Stimulated activated CD8-positive, alpha-beta memory T cell treated with anti-CD3 and anti-CD28 coated beads, Interleukin-7, amount 100 ng/mL, for 4 hours (primary cell): ENCODE data around the gene ANKRD63.

Experiments used
- DNase-seq, 2 donors: peaks; one replicate each; pipeline ENCODE4 v3.0.0-alpha.2; 2020; ENCODE audit warnings: low read depth in 2 of 2

Gene ANKRD63

GRCh38 chr15:40295877-40296560 is 13.2 kb upstream of the ANKRD63 start:
- no peak for DNase-seq

- no peak for DNase-seq
Measured at GRCh38 chr15:40295297-40295696, 12.4 kb upstream of the ANKRD63 start.

- no peak for DNase-seq
Measured at GRCh38 chr15:40293905-40294895, 11.3 kb upstream of the ANKRD63 start.

GRCh38 chr15:40293006-40293405 is 10.1 kb upstream of the ANKRD63 start:
- DNase-seq = no peak

GRCh38 chr15:40292246-40292645 is 9.4 kb upstream of the ANKRD63 start:
- DNase-seq = no peak

GRCh38 chr15:40290918-40291574 is 8.2 kb upstream of the ANKRD63 start:
- no peak for DNase-seq

GRCh38 chr15:40290545-40290917 is 7.7 kb upstream of the ANKRD63 start:
- DNase-seq = no peak

GRCh38 chr15:40289140-40289775 is 6.4 kb upstream of the ANKRD63 start:
- no peak for DNase-seq

GRCh38 chr15:40287968-40288367 is 5.1 kb upstream of the ANKRD63 start:
- DNase-seq = no peak

- no peak for DNase-seq
Measured at GRCh38 chr15:40287505-40287904, 4.6 kb upstream of the ANKRD63 start.

- DNase-seq = no peak
Measured at GRCh38 chr15:40286794-40287193, 3.9 kb upstream of the ANKRD63 start.

- DNase-seq = no peak
Measured at GRCh38 chr15:40286061-40286532, 3.2 kb upstream of the ANKRD63 start.

- DNase-seq = no peak
Measured at GRCh38 chr15:40285554-40286011, 2.7 kb upstream of the ANKRD63 start.

GRCh38 chr15:40285151-40285550 is 2.3 kb upstream of the ANKRD63 start:
- DNase-seq = no peak

GRCh38 chr15:40283615-40284300 is 894 bp upstream of the ANKRD63 start:
- DNase-seq = no peak

- peak in 1 of 2 donors; percentile 26 for DNase-seq
Measured at GRCh38 chr15:40282147-40282868, 556 bp downstream of the ANKRD63 start.

GRCh38 chr15:40281801-40282146 is 1.1 kb downstream of the ANKRD63 start:
- no peak for DNase-seq

- no peak for DNase-seq
Measured at GRCh38 chr15:40281057-40281800, 1.6 kb downstream of the ANKRD63 start.

- DNase-seq = no peak
Measured at GRCh38 chr15:40280260-40281056, 2.4 kb downstream of the ANKRD63 start.
